Activated naive CD8-positive, alpha-beta T cell treated with anti-CD3 and anti-CD28 coated beads, Interleukin-2, amount 50 U/mL, for 24 hours (primary cell): Measurements from ENCODE around the gene RNF19B.
A peak's percentile ranks its signal among the peaks of the same experiment; 100 is the strongest.
"Not testable (repeated sequence)": the region's sequence is repeated elsewhere in the genome, so short reads cannot be mapped to it uniquely, and the experiment has no call there.

ENCODE experiments used
- ATAC-seq: fragments of 150-1000 bp; cut with Tn5 transposase; one replicate; pipeline ENCODE4 v1.10.0; 2021
- DNase-seq: peaks from one replicate; pipeline ENCODE4 v3.0.0; 2021
- H3K27ac Mint-ChIP-seq: one replicate; pipeline ENCODE4 v1.8.0; 2021; ENCODE audit warnings: mild to moderate bottlenecking, mixed read lengths
- H3K27me3 Mint-ChIP-seq: one replicate; pipeline ENCODE4 v1.8.0; 2021; ENCODE audit warnings: mixed read lengths
- H3K36me3 Mint-ChIP-seq: one replicate; pipeline ENCODE4 v1.8.0; 2021; ENCODE audit warnings: low read depth, mixed read lengths
- H3K4me1 Mint-ChIP-seq: one replicate; pipeline ENCODE4 v1.8.0; 2021; ENCODE audit warnings: mixed read lengths
- H3K4me3 Mint-ChIP-seq: one replicate; pipeline ENCODE4 v1.8.0; 2021; ENCODE audit warnings: mild to moderate bottlenecking, moderate library complexity, mixed read lengths
- H3K9me3 Mint-ChIP-seq: one replicate; pipeline ENCODE4 v1.8.0; 2021; ENCODE audit warnings: mixed read lengths

Gene RNF19B

GRCh38 chr1:33000427-33001026, 35.9 kb upstream of the RNF19B start:
- ATAC-seq: no peak
- Mint-ChIP-seq H3K36me3 (peaks cover 19% of the 10 kb centered on the region), H3K27me3 (no peaks in the 10 kb centered on the region), H3K27ac (peak overlapping the region; percentile 40), H3K9me3 (no peaks in the 10 kb centered on the region), H3K4me1 (peaks cover 24% of the 10 kb centered on the region), H3K4me3 (no peak overlapping the region)
- no peak for DNase-seq

- Mint-ChIP-seq H3K9me3 (no peaks in the 10 kb centered on the region), H3K27ac (no peak overlapping the region), H3K36me3 (peaks cover 9% of the 10 kb centered on the region), H3K4me3 (no peak overlapping the region), H3K27me3 (no peaks in the 10 kb centered on the region), H3K4me1 (peaks cover 17% of the 10 kb centered on the region)
- DNase-seq: no peak
- ATAC-seq: no peak
These were observed 34.4 kb upstream of the RNF19B start for GRCh38 chr1:32998997-32999396.

GRCh38 chr1:32998064-32998463, 33.5 kb upstream of the RNF19B start:
- Mint-ChIP-seq H3K4me1 (peaks cover 26% of the 10 kb centered on the region), H3K9me3 (no peaks in the 10 kb centered on the region), H3K27ac (peak overlapping the region; percentile 11), H3K4me3 (no peak overlapping the region), H3K27me3 (no peaks in the 10 kb centered on the region), H3K36me3 (peaks cover 8% of the 10 kb centered on the region)
- DNase-seq (no peak), ATAC-seq (no peak)

- Mint-ChIP-seq H3K4me1 (peaks cover 32% of the 10 kb centered on the region), H3K9me3 (no peaks in the 10 kb centered on the region), H3K27me3 (no peaks in the 10 kb centered on the region), H3K27ac (no peak overlapping the region), H3K36me3 (peaks cover 4% of the 10 kb centered on the region), H3K4me3 (no peak overlapping the region)
- DNase-seq: no peak
- ATAC-seq: no peak
These were observed 32.8 kb upstream of the RNF19B start for GRCh38 chr1:32997381-32997891.

GRCh38 chr1:32993324-32993636, 28.7 kb upstream of the RNF19B start:
- H3K27me3 Mint-ChIP-seq, DNase-seq, ATAC-seq, H3K36me3 Mint-ChIP-seq, H3K4me3 Mint-ChIP-seq, H3K9me3 Mint-ChIP-seq: not testable (repeated sequence)
- Mint-ChIP-seq H3K27ac (peak overlapping the region; percentile 90), H3K4me1 (peaks cover 62% of the 10 kb centered on the region)

- Mint-ChIP-seq H3K4me1 (peaks cover 58% of the 10 kb centered on the region), H3K27ac (peak overlapping the region; percentile 90), H3K27me3 (no peaks in the 10 kb centered on the region), H3K9me3 (no peaks in the 10 kb centered on the region), H3K4me3 (peak overlapping the region; percentile 40), H3K36me3 (no peaks in the 10 kb centered on the region)
- DNase-seq (peak; percentile 78), ATAC-seq (peak; percentile 93)
These were observed 28.1 kb upstream of the RNF19B start for GRCh38 chr1:32992489-32993323.

GRCh38 chr1:32991819-32992488, 27.3 kb upstream of the RNF19B start:
- no peak for DNase-seq
- Mint-ChIP-seq H3K4me1 (peaks cover 55% of the 10 kb centered on the region), H3K4me3 (peak overlapping the region; percentile 40), H3K36me3 (no peaks in the 10 kb centered on the region), H3K9me3 (no peaks in the 10 kb centered on the region), H3K27me3 (no peaks in the 10 kb centered on the region), H3K27ac (peak overlapping the region; percentile 90)
- no peak for ATAC-seq

GRCh38 chr1:32991386-32991785, 26.8 kb upstream of the RNF19B start:
- Mint-ChIP-seq H3K4me3 (no peak overlapping the region), H3K27me3 (no peaks in the 10 kb centered on the region), H3K36me3 (no peaks in the 10 kb centered on the region), H3K27ac (peak overlapping the region; percentile 90), H3K4me1 (peaks cover 59% of the 10 kb centered on the region), H3K9me3 (no peaks in the 10 kb centered on the region)
- DNase-seq (no peak), ATAC-seq (no peak)

- H3K27ac Mint-ChIP-seq: peak overlapping the region; percentile 36
- no peaks in the 10 kb centered on the region for H3K36me3 Mint-ChIP-seq
These were observed 26.3 kb upstream of the RNF19B start for GRCh38 chr1:32990887-32991286.

GRCh38 chr1:32989160-32990050, 24.8 kb upstream of the RNF19B start:
- DNase-seq (peak; percentile 61), ATAC-seq (peak; percentile 25)
- Mint-ChIP-seq H3K4me3 (peak overlapping the region; percentile 58), H3K36me3 (no peaks in the 10 kb centered on the region), H3K27me3 (no peaks in the 10 kb centered on the region), H3K27ac (peak overlapping the region; percentile 73), H3K9me3 (no peaks in the 10 kb centered on the region), H3K4me1 (peaks cover 59% of the 10 kb centered on the region)

More at GRCh38 chr1:32990887-32991286, 26.3 kb upstream of the RNF19B start:
- Mint-ChIP-seq H3K4me3 (no peak overlapping the region), H3K9me3 (no peaks in the 10 kb centered on the region), H3K27me3 (no peaks in the 10 kb centered on the region), H3K4me1 (peaks cover 59% of the 10 kb centered on the region)
- ATAC-seq: no peak
- no peak for DNase-seq

- H3K27ac Mint-ChIP-seq: peak overlapping the region; percentile 73
- no peak for ATAC-seq
These were observed 24.1 kb upstream of the RNF19B start for GRCh38 chr1:32988665-32989064.

GRCh38 chr1:32985226-32985625, 20.6 kb upstream of the RNF19B start:
- no peak overlapping the region for H3K27ac Mint-ChIP-seq
- H3K9me3 Mint-ChIP-seq: peaks cover 3% of the 10 kb centered on the region
- H3K4me1 Mint-ChIP-seq: peaks cover 66% of the 10 kb centered on the region
- no peak for ATAC-seq
- H3K36me3 Mint-ChIP-seq: no peaks in the 10 kb centered on the region
- H3K27me3 Mint-ChIP-seq: no peaks in the 10 kb centered on the region
- H3K4me3 Mint-ChIP-seq: no peak overlapping the region
- no peak for DNase-seq

More at GRCh38 chr1:32988665-32989064, 24.1 kb upstream of the RNF19B start:
- Mint-ChIP-seq H3K36me3 (no peaks in the 10 kb centered on the region), H3K4me3 (no peak overlapping the region), H3K9me3 (no peaks in the 10 kb centered on the region), H3K27me3 (no peaks in the 10 kb centered on the region), H3K4me1 (peaks cover 63% of the 10 kb centered on the region)
- DNase-seq: no peak

GRCh38 chr1:32984455-32985171, 20.0 kb upstream of the RNF19B start:
- ATAC-seq: peak; percentile 12
- H3K36me3 Mint-ChIP-seq: no peaks in the 10 kb centered on the region
- no peak overlapping the region for H3K4me3 Mint-ChIP-seq
- DNase-seq: no peak
- peaks cover 67% of the 10 kb centered on the region for H3K4me1 Mint-ChIP-seq
- H3K9me3 Mint-ChIP-seq: peaks cover 3% of the 10 kb centered on the region
- H3K27ac Mint-ChIP-seq: peak overlapping the region; percentile 50
- no peaks in the 10 kb centered on the region for H3K27me3 Mint-ChIP-seq
